Activated T-cell treated with anti-CD3 and anti-CD28 coated beads for 48 hours (primary cell): Measurements from ENCODE around the gene TP63.
"Not testable (repeated sequence)": the region's sequence is repeated elsewhere in the genome, so short reads cannot be mapped to it uniquely, and the experiment has no call there.

Experiments used
- DNase-seq: peaks from one replicate; pipeline ENCODE4 v3.0.0-alpha.2; 2020; ENCODE audit warnings: low read depth

The TP63 gene

GRCh38 chr3:189727158-189727557, 96.0 kb downstream of the TP63 start:
- no peak for DNase-seq

- no peak for DNase-seq
Observed at GRCh38 chr3:189727898-189728297, 96.7 kb downstream of the TP63 start.

- no peak for DNase-seq
Observed at GRCh38 chr3:189728915-189729314, 97.7 kb downstream of the TP63 start.

GRCh38 chr3:189734061-189734460, 102.9 kb downstream of the TP63 start:
- no peak for DNase-seq

- DNase-seq: no peak
Observed at GRCh38 chr3:189735913-189736312, 104.7 kb downstream of the TP63 start.

- DNase-seq: no peak
Observed at GRCh38 chr3:189737071-189737470, 105.9 kb downstream of the TP63 start.

- DNase-seq: no peak
Observed at GRCh38 chr3:189737619-189738018, 106.4 kb downstream of the TP63 start.

- DNase-seq: no peak
Observed at GRCh38 chr3:189739378-189739777, 108.2 kb downstream of the TP63 start.

GRCh38 chr3:189740156-189740555, 109.0 kb downstream of the TP63 start:
- no peak for DNase-seq

GRCh38 chr3:189744235-189744634, 113.0 kb downstream of the TP63 start:
- DNase-seq: no peak

GRCh38 chr3:189745622-189746021, 114.4 kb downstream of the TP63 start:
- DNase-seq: no peak

GRCh38 chr3:189748046-189748445, 116.9 kb downstream of the TP63 start:
- DNase-seq: no peak

GRCh38 chr3:189750972-189751371, 119.8 kb downstream of the TP63 start:
- DNase-seq: not testable (repeated sequence)

- DNase-seq: no peak
Observed at GRCh38 chr3:189754356-189754755, 123.2 kb downstream of the TP63 start.

GRCh38 chr3:189756582-189757078, 125.4 kb downstream of the TP63 start:
- DNase-seq: no peak

- DNase-seq: no peak
Observed at GRCh38 chr3:189758186-189758585, 127.0 kb downstream of the TP63 start.

GRCh38 chr3:189766416-189766815, 135.2 kb downstream of the TP63 start:
- DNase-seq: no peak

- no peak for DNase-seq
Observed at GRCh38 chr3:189771842-189772450, 140.8 kb downstream of the TP63 start.

GRCh38 chr3:189772584-189772983, 141.4 kb downstream of the TP63 start:
- DNase-seq: no peak

GRCh38 chr3:189773056-189773455, 141.9 kb downstream of the TP63 start:
- no peak for DNase-seq

GRCh38 chr3:189776149-189776824, 145.1 kb downstream of the TP63 start:
- no peak for DNase-seq

- DNase-seq: no peak
Observed at GRCh38 chr3:189778340-189778950, 147.3 kb downstream of the TP63 start.

- no peak for DNase-seq
Observed at GRCh38 chr3:189779166-189779565, 148.0 kb downstream of the TP63 start.
